Fibroblast of peridontal ligament (primary cell): Measurements from ENCODE around the gene GIGYF1.
"Not testable (repeated sequence)": the region's sequence is repeated elsewhere in the genome, so short reads cannot be mapped to it uniquely, and the experiment has no call there.

Source experiments
- DNase-seq: peaks from one replicate; pipeline ENCODE4 v3.0.0-alpha.2; 2010; ENCODE audit errors: extremely low read depth

GIGYF1 gene

GRCh38 chr7:100706672-100707311 lies 12.7 kb upstream of the GIGYF1 start:
- DNase-seq = no peak

- DNase-seq = peak; percentile 97
Observed at GRCh38 chr7:100705753-100706671, 12.0 kb upstream of the GIGYF1 start, which contains the start of gene POP7. TSS of gene POP7 (plus strand) at chr7:100706121. CDS start at chr7:100706831, 710 bp downstream.

GRCh38 chr7:100705320-100705752 lies 11.3 kb upstream of the GIGYF1 start:
- DNase-seq = peak; percentile 62

- DNase-seq = not testable (repeated sequence)
Observed at GRCh38 chr7:100701089-100701488, 7.0 kb upstream of the GIGYF1 start.

GRCh38 chr7:100699018-100699417 lies 5.0 kb upstream of the GIGYF1 start:
- DNase-seq = no peak

GRCh38 chr7:100696123-100696521 lies 2.1 kb upstream of the GIGYF1 start:
- no peak for DNase-seq

GRCh38 chr7:100693312-100694097 lies 545 bp downstream of the GIGYF1 start:
- no peak for DNase-seq

GRCh38 chr7:100692578-100692961 lies 1.5 kb downstream of the GIGYF1 start:
- no peak for DNase-seq

- DNase-seq = peak; percentile 67
Observed at GRCh38 chr7:100691676-100692577, 2.1 kb downstream of the GIGYF1 start.

GRCh38 chr7:100689230-100690135 lies 4.6 kb downstream of the GIGYF1 start:
- DNase-seq = no peak

- no peak for DNase-seq
Observed at GRCh38 chr7:100688326-100688860, 5.7 kb downstream of the GIGYF1 start.

GRCh38 chr7:100687751-100688300 lies 6.2 kb downstream of the GIGYF1 start:
- DNase-seq = no peak

- DNase-seq = no peak
Observed at GRCh38 chr7:100687261-100687660, 6.8 kb downstream of the GIGYF1 start.

- DNase-seq = no peak
Observed at GRCh38 chr7:100686822-100687211, 7.2 kb downstream of the GIGYF1 start.

GRCh38 chr7:100686201-100686821 lies 7.7 kb downstream of the GIGYF1 start:
- DNase-seq = no peak

- no peak for DNase-seq
Observed at GRCh38 chr7:100685631-100686145, 8.4 kb downstream of the GIGYF1 start.

- DNase-seq = no peak
Observed at GRCh38 chr7:100685049-100685605, 8.9 kb downstream of the GIGYF1 start.

- no peak for DNase-seq
Observed at GRCh38 chr7:100684534-100685042, 9.5 kb downstream of the GIGYF1 start.
